Loucy (cell line): ENCODE data around the gene CAPN1.

Source experiments
- CTCF ChIP-seq: fragments of 200-600 bp; sonication (generic); conservative IDR thresholded peaks from 2 replicates; pipeline ENCODE4 v1.5.1; 2014; ENCODE audit warnings: mild to moderate bottlenecking, antibody characterized with exemption, low read length
- EZH2phosphoT487 ChIP-seq: fragments of 200-600 bp; IDR thresholded peaks from 2 replicates; pipeline ENCODE4 v1.6.1; 2018; ENCODE audit warnings: antibody characterized with exemption, mild to moderate bottlenecking, moderate library complexity, borderline replicate concordance

GRCh38 chr11:65167656-65168055 is 14.1 kb upstream of the CAPN1 start:
- TF ChIP-seq CTCF (no peak), EZH2phosphoT487 (no peak)
